Measurements from ENCODE around the gene GABBR2.

DNA sequence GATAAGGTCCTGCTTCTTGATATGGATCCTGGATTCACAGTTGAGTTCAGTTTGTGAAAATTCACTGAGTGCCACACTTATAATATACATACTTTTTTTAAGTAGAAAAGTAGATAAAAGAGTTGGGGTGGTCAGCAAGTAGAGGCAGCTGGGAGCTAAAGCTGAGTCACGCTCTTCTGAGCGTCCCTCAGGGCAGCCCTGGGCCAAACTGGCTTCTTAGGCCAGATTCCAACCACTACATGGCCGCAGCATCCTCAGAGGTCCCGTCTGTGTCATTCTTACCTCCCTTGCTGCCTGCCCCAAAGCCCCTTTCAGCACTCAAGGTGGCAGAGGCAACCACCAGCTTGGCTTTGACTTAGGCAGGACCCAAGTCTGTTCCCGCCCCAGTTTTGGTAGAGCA lies 329.9 kb downstream of the GABBR2 start:
- TF ChIP-seq, protein P1, sequence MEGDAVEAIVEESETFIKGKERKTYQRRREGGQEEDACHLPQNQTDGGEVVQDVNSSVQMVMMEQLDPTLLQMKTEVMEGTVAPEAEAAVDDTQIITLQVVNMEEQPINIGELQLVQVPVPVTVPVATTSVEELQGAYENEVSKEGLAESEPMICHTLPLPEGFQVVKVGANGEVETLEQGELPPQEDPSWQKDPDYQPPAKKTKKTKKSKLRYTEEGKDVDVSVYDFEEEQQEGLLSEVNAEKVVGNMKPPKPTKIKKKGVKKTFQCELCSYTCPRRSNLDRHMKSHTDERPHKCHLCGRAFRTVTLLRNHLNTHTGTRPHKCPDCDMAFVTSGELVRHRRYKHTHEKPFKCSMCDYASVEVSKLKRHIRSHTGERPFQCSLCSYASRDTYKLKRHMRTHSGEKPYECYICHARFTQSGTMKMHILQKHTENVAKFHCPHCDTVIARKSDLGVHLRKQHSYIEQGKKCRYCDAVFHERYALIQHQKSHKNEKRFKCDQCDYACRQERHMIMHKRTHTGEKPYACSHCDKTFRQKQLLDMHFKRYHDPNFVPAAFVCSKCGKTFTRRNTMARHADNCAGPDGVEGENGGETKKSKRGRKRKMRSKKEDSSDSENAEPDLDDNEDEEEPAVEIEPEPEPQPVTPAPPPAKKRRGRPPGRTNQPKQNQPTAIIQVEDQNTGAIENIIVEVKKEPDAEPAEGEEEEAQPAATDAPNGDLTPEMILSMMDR (IDR thresholded peaks at IDR 0.05): no peak
- TF ChIP-seq POLR2AphosphoS5 (IDR thresholded peaks at IDR 0.05; ENCODE audit: low read depth, low read length) (no peak), RCOR1 (IDR thresholded peaks at IDR 0.05; ENCODE audit: low read length) (no peak), SMC3 (IDR thresholded peaks at IDR 0.05; ENCODE audit: low read depth, low read length) (no peak), RAD21 (IDR thresholded peaks at IDR 0.05; ENCODE audit: low read length) (no peak), FOXM1 (IDR thresholded peaks at IDR 0.05; ENCODE audit: low read depth) (no peak), JUND (IDR thresholded peaks at IDR 0.05) (no peak), RFX5 (IDR thresholded peaks at IDR 0.05; ENCODE audit: low read length) (no peak), ELF1 (IDR thresholded peaks at IDR 0.05) (no peak), EP300 (IDR thresholded peaks at IDR 0.05; ENCODE audit: borderline replicate concordance in 1 of 2, low read depth in 1 of 2, low read length in 1 of 2) (no peak), MXI1 (IDR thresholded peaks at IDR 0.05; ENCODE audit: low read depth, low read length) (no peak)
- TF ChIP-seq, protein P2, sequence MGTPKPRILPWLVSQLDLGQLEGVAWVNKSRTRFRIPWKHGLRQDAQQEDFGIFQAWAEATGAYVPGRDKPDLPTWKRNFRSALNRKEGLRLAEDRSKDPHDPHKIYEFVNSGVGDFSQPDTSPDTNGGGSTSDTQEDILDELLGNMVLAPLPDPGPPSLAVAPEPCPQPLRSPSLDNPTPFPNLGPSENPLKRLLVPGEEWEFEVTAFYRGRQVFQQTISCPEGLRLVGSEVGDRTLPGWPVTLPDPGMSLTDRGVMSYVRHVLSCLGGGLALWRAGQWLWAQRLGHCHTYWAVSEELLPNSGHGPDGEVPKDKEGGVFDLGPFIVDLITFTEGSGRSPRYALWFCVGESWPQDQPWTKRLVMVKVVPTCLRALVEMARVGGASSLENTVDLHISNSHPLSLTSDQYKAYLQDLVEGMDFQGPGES (IDR thresholded peaks at IDR 0.05; ENCODE audit: low read depth, low read length): no peak
- TF ChIP-seq, protein P3, sequence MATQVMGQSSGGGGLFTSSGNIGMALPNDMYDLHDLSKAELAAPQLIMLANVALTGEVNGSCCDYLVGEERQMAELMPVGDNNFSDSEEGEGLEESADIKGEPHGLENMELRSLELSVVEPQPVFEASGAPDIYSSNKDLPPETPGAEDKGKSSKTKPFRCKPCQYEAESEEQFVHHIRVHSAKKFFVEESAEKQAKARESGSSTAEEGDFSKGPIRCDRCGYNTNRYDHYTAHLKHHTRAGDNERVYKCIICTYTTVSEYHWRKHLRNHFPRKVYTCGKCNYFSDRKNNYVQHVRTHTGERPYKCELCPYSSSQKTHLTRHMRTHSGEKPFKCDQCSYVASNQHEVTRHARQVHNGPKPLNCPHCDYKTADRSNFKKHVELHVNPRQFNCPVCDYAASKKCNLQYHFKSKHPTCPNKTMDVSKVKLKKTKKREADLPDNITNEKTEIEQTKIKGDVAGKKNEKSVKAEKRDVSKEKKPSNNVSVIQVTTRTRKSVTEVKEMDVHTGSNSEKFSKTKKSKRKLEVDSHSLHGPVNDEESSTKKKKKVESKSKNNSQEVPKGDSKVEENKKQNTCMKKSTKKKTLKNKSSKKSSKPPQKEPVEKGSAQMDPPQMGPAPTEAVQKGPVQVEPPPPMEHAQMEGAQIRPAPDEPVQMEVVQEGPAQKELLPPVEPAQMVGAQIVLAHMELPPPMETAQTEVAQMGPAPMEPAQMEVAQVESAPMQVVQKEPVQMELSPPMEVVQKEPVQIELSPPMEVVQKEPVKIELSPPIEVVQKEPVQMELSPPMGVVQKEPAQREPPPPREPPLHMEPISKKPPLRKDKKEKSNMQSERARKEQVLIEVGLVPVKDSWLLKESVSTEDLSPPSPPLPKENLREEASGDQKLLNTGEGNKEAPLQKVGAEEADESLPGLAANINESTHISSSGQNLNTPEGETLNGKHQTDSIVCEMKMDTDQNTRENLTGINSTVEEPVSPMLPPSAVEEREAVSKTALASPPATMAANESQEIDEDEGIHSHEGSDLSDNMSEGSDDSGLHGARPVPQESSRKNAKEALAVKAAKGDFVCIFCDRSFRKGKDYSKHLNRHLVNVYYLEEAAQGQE (IDR thresholded peaks at IDR 0.05; ENCODE audit: low read depth, low read length): no peak
